ENCODE results near the gene PPM1B.
"Not testable (repeated sequence)": the region's sequence is repeated elsewhere in the genome, so short reads cannot be mapped to it uniquely, and the experiment has no call there.

PPM1B gene

DNA sequence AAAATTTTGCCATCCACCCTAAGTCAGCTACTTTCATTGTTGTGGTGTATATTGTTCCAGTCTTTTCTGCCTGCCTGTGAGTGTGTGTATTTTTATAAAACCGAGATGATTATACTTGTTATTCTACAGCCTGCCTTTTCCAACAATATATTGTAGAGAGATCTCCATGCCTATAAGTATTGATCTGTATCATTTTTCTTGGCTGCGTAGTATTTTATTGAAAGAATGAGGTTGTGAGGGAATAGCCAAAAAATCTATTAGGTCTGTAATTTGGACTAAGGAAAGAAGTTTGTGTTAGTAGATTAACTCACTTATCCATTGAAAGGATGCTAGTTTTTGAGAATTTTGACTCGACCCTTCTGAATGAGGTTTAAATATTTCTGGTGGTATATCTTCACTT, 34.9 kb downstream of the PPM1B start:
- H3K9me3 Mint-ChIP-seq: no peaks in the 10 kb centered on the region
- peaks cover 30% of the 10 kb centered on the region for H3K36me3 Mint-ChIP-seq
- H3K27ac Mint-ChIP-seq: no peak overlapping the region
- H3K27me3 Mint-ChIP-seq: no peaks in the 10 kb centered on the region
- no peak overlapping the region for H3K4me3 Mint-ChIP-seq
- H3K4me1 Mint-ChIP-seq: peaks cover 21% of the 10 kb centered on the region
- no peak for ATAC-seq

DNA sequence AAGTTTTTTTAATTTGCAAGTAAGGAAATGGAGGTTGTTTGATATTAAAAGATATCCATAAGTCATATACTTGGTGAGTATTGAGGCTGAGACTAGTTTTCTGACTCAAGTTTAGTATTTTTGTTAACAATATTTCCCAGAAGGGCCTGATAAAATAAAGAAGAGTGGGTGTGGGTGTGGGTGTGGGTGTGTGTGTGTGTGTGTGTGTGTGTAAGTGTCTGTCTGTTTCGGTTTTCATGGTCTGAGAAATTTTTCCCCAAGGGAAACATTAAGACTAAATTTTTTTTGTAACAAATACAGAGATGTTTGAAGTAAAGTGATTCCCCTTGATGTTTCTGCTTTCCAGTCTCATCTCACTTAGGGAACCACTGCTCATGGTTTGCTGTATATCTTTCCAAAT, 36.5 kb downstream of the PPM1B start:
- Mint-ChIP-seq H3K4me3 (no peak overlapping the region), H3K27me3 (no peaks in the 10 kb centered on the region), H3K27ac (no peak overlapping the region), H3K36me3 (peaks cover 47% of the 10 kb centered on the region), H3K4me1 (peaks cover 21% of the 10 kb centered on the region), H3K9me3 (no peaks in the 10 kb centered on the region)
- ATAC-seq: no peak

- H3K36me3 Mint-ChIP-seq: peaks cover 42% of the 10 kb centered on the region
- H3K4me3 Mint-ChIP-seq: no peak overlapping the region
- ATAC-seq: no peak
- H3K9me3 Mint-ChIP-seq: no peaks in the 10 kb centered on the region
- peaks cover 7% of the 10 kb centered on the region for H3K4me1 Mint-ChIP-seq
- no peak overlapping the region for H3K27ac Mint-ChIP-seq
- no peaks in the 10 kb centered on the region for H3K27me3 Mint-ChIP-seq
These were observed 38.4 kb downstream of the PPM1B start for GRCh38 chr2:44207102-44207501.

GRCh38 chr2:44207648-44208047, 39.0 kb downstream of the PPM1B start:
- not testable (repeated sequence) for H3K9me3 Mint-ChIP-seq, H3K27ac Mint-ChIP-seq, H3K27me3 Mint-ChIP-seq, H3K4me3 Mint-ChIP-seq, ATAC-seq, H3K4me1 Mint-ChIP-seq
- H3K36me3 Mint-ChIP-seq: peaks cover 46% of the 10 kb centered on the region

DNA sequence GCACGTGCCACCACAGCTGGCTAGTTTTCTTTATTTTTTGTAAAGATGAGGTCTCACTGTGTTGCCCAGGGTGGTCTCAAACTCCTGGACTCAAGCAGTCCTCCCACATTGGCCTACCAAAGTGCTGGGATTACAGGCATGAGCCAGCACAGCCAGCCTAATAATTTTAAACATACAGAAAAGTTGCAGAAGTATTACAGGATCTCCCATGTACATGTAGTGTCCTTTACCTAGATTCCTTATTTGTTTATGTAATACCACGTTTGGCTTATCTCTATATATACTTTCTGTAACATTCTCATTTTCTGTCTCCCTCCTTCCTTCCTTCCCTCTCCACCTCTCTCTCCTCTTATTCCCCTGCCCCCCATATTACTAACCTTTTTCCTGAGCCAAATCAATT, 41.7 kb downstream of the PPM1B start:
- H3K27me3 Mint-ChIP-seq: no peaks in the 10 kb centered on the region
- no peak overlapping the region for H3K4me3 Mint-ChIP-seq
- no peaks in the 10 kb centered on the region for H3K9me3 Mint-ChIP-seq
- no peak for ATAC-seq
- H3K27ac Mint-ChIP-seq: no peak overlapping the region
- H3K4me1 Mint-ChIP-seq: peaks cover under 1% of the 10 kb centered on the region
- H3K36me3 Mint-ChIP-seq: peaks cover 37% of the 10 kb centered on the region

GRCh38 chr2:44211183-44211582, 42.5 kb downstream of the PPM1B start:
- Mint-ChIP-seq H3K4me3 (no peak overlapping the region), H3K9me3 (no peaks in the 10 kb centered on the region), H3K4me1 (peaks cover 7% of the 10 kb centered on the region), H3K27ac (no peak overlapping the region), H3K36me3 (peaks cover 45% of the 10 kb centered on the region), H3K27me3 (no peaks in the 10 kb centered on the region)
- ATAC-seq: no peak

DNA sequence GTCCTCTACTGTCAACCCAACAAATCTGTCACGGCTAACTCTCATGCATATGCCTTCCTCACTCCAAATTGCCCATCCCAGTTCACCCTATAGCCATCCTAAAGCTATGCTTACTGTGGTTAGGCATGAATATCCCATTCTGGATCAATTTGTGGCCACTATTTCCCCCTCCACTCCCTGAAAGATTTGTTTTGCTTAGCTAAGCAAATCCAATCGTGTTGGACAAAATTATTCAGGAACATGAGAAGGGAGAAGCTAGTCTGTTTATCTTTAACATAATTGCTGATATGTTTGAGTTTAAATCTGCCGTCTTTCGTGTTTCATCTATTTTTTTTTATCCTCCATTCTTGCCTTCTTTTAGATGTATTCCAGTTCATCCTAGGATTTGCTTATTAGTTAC, 43.6 kb downstream of the PPM1B start:
- H3K27ac Mint-ChIP-seq: no peak overlapping the region

DNA sequence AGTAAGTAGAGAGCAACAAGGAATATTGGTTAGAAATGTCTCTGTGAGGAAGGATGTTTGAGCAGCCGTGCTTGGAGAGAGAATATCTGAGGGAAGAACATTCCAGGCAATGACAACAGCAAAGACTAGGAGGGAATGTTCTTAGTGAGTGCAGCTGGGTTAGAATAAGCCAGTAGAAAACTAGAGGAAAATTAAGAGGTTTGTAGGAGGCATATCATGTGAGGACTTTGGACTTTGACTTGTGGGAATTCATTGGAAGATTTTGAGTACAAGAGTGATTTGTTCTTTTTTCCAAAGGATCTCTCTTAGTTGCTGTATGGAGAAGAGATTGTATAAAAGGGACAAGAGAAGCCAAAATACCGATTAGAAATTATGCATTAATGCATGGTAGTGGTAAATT, 47.2 kb downstream of the PPM1B start:
- Mint-ChIP-seq H3K36me3 (peaks cover 42% of the 10 kb centered on the region), H3K9me3 (no peaks in the 10 kb centered on the region), H3K4me3 (no peak overlapping the region), H3K4me1 (peaks cover 7% of the 10 kb centered on the region), H3K27ac (no peak overlapping the region), H3K27me3 (no peaks in the 10 kb centered on the region)
- no peak for ATAC-seq

More for the DNA sequence above, 43.6 kb downstream of the PPM1B start:
- no peak for ATAC-seq
- Mint-ChIP-seq H3K4me3 (no peak overlapping the region), H3K27me3 (no peaks in the 10 kb centered on the region), H3K4me1 (peaks cover 7% of the 10 kb centered on the region), H3K36me3 (peaks cover 54% of the 10 kb centered on the region), H3K9me3 (no peaks in the 10 kb centered on the region)

DNA sequence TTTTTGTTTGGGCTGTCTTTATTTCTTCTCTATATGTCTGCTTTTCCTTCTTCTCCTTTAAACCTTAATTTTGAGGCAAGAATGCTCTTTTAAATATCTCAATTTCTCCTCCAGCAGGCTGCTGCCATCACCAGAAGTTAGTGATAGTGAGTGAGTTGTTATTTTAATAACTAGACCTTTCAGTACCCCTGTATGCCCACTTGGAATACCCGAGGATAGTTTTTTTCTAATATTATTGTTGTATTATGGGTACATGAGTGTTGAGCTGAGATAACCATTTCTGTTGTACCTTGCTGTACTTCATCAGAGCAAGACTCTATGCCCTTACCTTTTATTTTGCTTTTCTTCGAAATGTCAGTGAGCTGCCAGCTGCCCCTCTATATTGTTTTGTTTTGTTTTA, 50.1 kb downstream of the PPM1B start:
- no peak for ATAC-seq
- no peaks in the 10 kb centered on the region for H3K9me3 Mint-ChIP-seq
- peaks cover 46% of the 10 kb centered on the region for H3K36me3 Mint-ChIP-seq
- no peaks in the 10 kb centered on the region for H3K27me3 Mint-ChIP-seq
- no peak overlapping the region for H3K27ac Mint-ChIP-seq
- H3K4me3 Mint-ChIP-seq: no peak overlapping the region
- peaks cover 7% of the 10 kb centered on the region for H3K4me1 Mint-ChIP-seq

- H3K27me3 Mint-ChIP-seq: no peaks in the 10 kb centered on the region
- ATAC-seq: no peak
- H3K9me3 Mint-ChIP-seq: no peaks in the 10 kb centered on the region
- no peak overlapping the region for H3K27ac Mint-ChIP-seq
- H3K4me3 Mint-ChIP-seq: no peak overlapping the region
- peaks cover 6% of the 10 kb centered on the region for H3K4me1 Mint-ChIP-seq
- H3K36me3 Mint-ChIP-seq: peaks cover 17% of the 10 kb centered on the region
These were observed 58.1 kb downstream of the PPM1B start for GRCh38 chr2:44226753-44227152.

- Mint-ChIP-seq H3K27me3 (no peaks in the 10 kb centered on the region), H3K9me3 (no peaks in the 10 kb centered on the region), H3K4me1 (peaks cover 6% of the 10 kb centered on the region), H3K36me3 (peaks cover 10% of the 10 kb centered on the region), H3K27ac (peak overlapping the region; percentile 35), H3K4me3 (no peak overlapping the region)
- no peak for ATAC-seq
These were observed 61.7 kb downstream of the PPM1B start for GRCh38 chr2:44230378-44230777.

DNA sequence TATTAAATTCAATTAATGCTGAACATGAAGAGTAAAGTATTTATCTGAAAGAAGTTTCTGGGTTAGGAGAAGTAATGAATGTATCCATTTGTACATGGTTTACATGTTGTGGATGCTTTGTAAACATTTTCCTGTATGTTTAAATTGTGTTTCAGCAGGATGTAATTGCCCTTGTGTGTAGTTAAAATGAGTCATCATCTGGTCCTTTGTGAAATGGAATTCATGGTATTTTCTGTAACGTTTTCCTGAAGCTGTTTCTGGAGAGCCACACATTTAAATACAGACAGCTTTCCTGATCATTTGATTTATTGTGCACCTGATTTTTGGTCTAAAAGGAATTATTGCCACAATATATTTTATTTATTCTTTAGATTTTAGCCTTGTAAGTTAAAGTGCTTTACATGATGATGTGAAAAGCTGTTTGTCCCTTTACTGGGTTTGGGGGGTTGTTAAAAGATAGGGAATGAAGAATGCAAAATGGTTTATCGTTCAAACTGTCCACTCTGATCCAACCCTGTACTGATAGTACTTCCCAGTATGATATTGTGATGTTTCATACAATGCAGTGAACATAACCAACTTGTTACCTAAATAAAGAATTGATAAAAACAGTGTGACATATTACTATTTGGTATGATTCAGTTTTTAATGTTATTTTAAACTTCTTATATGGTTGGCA, 64.9 kb downstream of the PPM1B start:
- H3K4me3 Mint-ChIP-seq: no peak overlapping the region

DNA sequence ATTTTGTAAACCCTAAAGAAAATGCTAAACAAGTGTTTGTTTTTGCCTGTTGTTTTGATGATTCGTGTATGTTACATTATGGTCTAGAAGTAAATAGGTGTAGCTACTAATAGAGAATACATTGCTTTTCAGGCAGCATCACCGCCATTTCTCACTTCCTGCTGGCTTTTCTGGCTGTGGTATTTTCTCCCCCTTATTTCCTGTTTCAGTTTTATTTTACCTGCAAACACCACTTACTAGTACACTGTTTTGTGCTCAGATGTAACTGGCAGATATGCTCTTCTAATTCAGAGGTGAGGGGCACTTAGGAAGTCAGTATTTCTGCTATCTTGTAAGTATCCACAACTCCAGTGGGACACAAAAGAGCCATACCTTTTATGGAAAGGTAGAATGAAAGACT, 68.5 kb downstream of the PPM1B start:
- H3K4me1 Mint-ChIP-seq: peaks cover 16% of the 10 kb centered on the region
- H3K27me3 Mint-ChIP-seq: no peaks in the 10 kb centered on the region
- peak; percentile 66 for ATAC-seq
- H3K27ac Mint-ChIP-seq: peak overlapping the region; percentile 6
- H3K36me3 Mint-ChIP-seq: no peaks in the 10 kb centered on the region
- no peak overlapping the region for H3K4me3 Mint-ChIP-seq
- no peaks in the 10 kb centered on the region for H3K9me3 Mint-ChIP-seq

More for the DNA sequence above, 64.9 kb downstream of the PPM1B start:
- Mint-ChIP-seq H3K4me1 (peaks cover 13% of the 10 kb centered on the region), H3K36me3 (peaks cover 5% of the 10 kb centered on the region), H3K27ac (no peak overlapping the region), H3K9me3 (no peaks in the 10 kb centered on the region), H3K27me3 (no peaks in the 10 kb centered on the region)
- no peak for ATAC-seq

GRCh38 chr2:44242904-44243303, 74.2 kb downstream of the PPM1B start:
- Mint-ChIP-seq H3K36me3 (no peaks in the 10 kb centered on the region), H3K9me3 (no peaks in the 10 kb centered on the region), H3K4me3 (no peak overlapping the region), H3K27me3 (no peaks in the 10 kb centered on the region), H3K4me1 (peaks cover 15% of the 10 kb centered on the region), H3K27ac (no peak overlapping the region)
- no peak for ATAC-seq

DNA sequence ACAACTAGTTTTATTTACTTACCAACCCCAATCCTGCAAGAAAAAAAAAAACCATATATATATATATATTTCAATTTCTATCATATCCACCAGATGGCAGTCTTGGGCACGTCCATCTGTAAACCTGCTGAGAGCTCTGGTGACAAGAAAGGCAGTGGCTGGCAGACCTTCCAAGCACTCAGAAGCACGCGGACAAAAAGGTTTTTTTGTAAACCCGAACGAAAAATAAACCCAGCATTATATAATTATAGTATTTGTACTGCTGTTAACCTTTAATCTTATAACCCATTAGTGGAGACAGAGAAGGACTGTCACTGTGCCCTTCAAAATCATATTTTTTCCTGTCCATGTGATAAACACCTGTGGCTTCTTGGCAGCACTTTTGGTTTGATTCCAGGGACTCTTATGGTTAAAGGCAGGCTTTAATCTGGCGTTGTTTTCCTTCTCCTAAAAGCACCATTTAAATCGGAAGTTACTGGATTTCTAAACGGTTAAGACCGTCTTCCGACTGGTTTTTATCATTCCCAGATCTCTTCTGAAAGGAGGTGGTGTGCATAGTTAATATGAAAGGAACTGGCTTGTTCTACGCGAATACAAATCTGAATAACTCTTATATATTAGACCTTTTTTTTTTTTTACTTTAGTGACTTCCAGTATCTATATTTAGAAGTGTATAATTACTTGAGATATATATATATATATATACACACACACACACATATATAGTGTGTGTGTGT, 75.6 kb downstream of the PPM1B start:
- Mint-ChIP-seq H3K36me3 (no peaks in the 10 kb centered on the region), H3K4me1 (peaks cover 15% of the 10 kb centered on the region), H3K4me3 (no peak overlapping the region), H3K27me3 (no peaks in the 10 kb centered on the region), H3K9me3 (no peaks in the 10 kb centered on the region), H3K27ac (no peak overlapping the region)
- peak; percentile 55 for ATAC-seq
